ENCODE measurements around the gene SLC38A7.

DNA sequence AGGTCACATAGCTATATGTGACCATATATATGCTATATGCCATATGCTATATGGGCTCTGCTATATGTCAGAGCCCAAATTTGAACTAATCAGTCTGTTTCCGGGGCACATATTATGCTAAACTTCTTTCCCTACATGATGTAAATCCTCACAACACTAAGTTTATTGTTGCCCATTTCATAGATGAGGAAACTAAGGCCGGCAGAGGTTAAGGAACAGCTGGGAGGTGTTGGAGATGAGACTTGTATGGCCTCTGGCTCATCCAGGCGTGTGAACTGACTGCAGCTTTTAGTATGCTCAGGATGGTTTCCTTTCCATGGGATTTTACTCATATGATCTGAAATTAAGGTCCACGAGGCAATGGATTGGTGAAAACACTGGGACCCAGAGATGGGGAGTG is 37.5 kb downstream of the SLC38A7 start:
- TF ChIP-seq EZH2phosphoT487 (IDR thresholded peaks at IDR 0.05; ENCODE audit: insufficient read depth, low read depth) = no peak
- TF ChIP-seq EZH2 (IDR thresholded peaks at IDR 0.05; ENCODE audit: insufficient read depth, poor library complexity, severe bottlenecking) = no peak
